Nephron progenitor cell (in vitro differentiated cells): ENCODE data around the gene SELENOO.

Experiments used
- DNase-seq: peaks from one replicate; pipeline ENCODE4 v3.0.0; 2021
- H3K27ac Mint-ChIP-seq: 2 replicates; pipeline ENCODE4 v1.8.0; 2021; ENCODE audit warnings: mild to moderate bottlenecking, moderate library complexity, mixed read lengths
- H3K27me3 Mint-ChIP-seq: 2 replicates; pipeline ENCODE4 v1.8.0; 2021; ENCODE audit warnings: mild to moderate bottlenecking, low read depth, mixed read lengths; ENCODE audit not compliant: poor library complexity
- H3K36me3 Mint-ChIP-seq: 2 replicates; pipeline ENCODE4 v1.8.0; 2021; ENCODE audit warnings: low read depth, mixed read lengths
- H3K4me1 Mint-ChIP-seq: 2 replicates; pipeline ENCODE4 v1.8.0; 2021; ENCODE audit warnings: mixed read lengths
- H3K4me3 Mint-ChIP-seq: 2 replicates; pipeline ENCODE4 v1.8.0; 2021; ENCODE audit warnings: mild to moderate bottlenecking, moderate library complexity, mixed read lengths
- H3K9me3 Mint-ChIP-seq: 2 replicates; pipeline ENCODE4 v1.8.0; 2021; ENCODE audit warnings: mild to moderate bottlenecking, moderate library complexity, mixed read lengths
- TF ChIP-seq, protein P1 (sequence below): fragments of 200-600 bp; sonication (generic); IDR thresholded peaks from 2 replicates; pipeline ENCODE4 v1.5.0; 2021; ENCODE audit warnings: antibody characterized with exemption

SELENOO gene

DNA sequence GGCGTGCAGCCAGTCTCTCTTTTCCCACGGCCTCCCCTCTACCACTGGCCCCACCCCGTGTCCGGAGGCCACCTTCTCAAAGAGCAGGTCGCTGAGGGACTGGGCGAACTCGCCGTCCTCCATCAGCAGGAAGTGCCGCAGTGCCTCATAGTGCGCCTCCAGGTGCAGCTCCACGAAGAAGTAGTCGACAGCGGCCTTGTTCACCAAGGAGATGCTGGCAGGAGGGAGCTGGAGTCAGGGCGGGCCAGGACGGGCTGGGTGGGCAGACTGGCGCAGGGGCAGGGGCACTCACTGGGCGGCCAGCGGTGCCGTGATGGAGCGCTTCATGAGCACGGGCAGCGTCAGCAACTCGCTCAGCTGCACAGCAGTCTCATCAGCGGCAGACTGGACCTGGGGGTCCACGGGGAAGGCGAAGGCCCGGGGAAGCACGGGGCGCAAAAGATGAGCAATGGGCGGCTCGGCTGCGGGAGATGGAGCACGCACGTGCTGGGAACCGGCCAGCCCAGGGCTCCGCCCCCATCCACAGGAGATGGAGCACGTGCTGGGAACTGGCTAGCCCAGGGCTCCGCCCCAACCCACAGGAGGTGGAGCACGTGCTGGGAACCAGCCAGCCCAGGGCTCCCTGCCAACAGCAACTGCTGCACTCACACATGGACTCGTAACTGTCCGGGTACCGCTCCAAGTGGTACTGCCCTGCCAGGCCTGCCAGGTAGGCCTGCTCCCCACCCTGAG lies 18.4 kb downstream of the SELENOO start:
- Mint-ChIP-seq H3K4me1 (peaks cover 4% of the 10 kb centered on the region), H3K27ac (no peak overlapping the region), H3K9me3 (no peaks in the 10 kb centered on the region), H3K27me3 (peaks cover under 1% of the 10 kb centered on the region), H3K4me3 (no peak overlapping the region), H3K36me3 (peaks cover 42% of the 10 kb centered on the region)
- TF ChIP-seq, protein P1, sequence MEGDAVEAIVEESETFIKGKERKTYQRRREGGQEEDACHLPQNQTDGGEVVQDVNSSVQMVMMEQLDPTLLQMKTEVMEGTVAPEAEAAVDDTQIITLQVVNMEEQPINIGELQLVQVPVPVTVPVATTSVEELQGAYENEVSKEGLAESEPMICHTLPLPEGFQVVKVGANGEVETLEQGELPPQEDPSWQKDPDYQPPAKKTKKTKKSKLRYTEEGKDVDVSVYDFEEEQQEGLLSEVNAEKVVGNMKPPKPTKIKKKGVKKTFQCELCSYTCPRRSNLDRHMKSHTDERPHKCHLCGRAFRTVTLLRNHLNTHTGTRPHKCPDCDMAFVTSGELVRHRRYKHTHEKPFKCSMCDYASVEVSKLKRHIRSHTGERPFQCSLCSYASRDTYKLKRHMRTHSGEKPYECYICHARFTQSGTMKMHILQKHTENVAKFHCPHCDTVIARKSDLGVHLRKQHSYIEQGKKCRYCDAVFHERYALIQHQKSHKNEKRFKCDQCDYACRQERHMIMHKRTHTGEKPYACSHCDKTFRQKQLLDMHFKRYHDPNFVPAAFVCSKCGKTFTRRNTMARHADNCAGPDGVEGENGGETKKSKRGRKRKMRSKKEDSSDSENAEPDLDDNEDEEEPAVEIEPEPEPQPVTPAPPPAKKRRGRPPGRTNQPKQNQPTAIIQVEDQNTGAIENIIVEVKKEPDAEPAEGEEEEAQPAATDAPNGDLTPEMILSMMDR: no peak
- DNase-seq: no peak

DNA sequence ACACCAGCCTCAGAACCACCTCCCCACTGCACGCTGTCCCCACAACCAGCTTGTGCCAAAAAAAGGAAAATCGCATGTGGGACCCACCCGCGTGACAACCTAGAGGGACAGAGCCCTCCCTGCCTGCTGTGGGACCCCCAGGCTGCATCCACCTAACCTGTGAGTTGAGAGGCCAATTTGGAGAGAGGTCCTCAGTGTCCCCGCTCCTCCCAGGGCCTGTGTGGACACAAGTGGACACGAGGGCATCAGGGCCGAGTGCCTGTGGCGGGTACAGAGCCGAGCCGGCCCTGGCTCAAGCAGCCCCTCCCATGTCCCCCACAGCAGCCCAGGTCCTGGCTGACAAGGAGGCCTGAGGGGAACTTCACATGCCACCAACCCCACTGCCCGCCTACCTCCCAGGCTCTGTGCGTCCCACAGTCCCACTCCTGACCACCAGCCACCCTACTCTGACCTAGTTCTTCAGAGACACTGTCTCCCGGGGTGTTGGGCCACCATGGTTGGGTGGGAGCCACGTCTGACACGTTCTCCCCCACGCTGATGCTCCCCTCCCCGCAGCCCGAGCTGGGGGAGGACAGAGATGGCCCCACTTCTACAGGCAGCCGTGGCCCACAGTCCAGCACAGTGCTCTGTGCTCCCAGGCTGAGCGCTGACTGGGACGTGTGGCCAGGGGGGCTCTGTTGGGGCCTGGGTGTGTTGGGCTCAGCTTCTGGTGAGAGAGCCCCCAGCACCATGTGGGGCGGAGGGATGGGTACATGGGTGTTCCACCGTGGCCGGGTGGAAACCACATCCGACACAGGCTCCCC lies 19.2 kb downstream of the SELENOO start:
- TF ChIP-seq, protein P1: no peak
- H3K9me3 Mint-ChIP-seq: no peaks in the 10 kb centered on the region
- peaks cover 3% of the 10 kb centered on the region for H3K27me3 Mint-ChIP-seq
- no peak for DNase-seq
- peaks cover 37% of the 10 kb centered on the region for H3K36me3 Mint-ChIP-seq
- peaks cover 5% of the 10 kb centered on the region for H3K4me1 Mint-ChIP-seq
- H3K4me3 Mint-ChIP-seq: no peak overlapping the region
- no peak overlapping the region for H3K27ac Mint-ChIP-seq

DNA sequence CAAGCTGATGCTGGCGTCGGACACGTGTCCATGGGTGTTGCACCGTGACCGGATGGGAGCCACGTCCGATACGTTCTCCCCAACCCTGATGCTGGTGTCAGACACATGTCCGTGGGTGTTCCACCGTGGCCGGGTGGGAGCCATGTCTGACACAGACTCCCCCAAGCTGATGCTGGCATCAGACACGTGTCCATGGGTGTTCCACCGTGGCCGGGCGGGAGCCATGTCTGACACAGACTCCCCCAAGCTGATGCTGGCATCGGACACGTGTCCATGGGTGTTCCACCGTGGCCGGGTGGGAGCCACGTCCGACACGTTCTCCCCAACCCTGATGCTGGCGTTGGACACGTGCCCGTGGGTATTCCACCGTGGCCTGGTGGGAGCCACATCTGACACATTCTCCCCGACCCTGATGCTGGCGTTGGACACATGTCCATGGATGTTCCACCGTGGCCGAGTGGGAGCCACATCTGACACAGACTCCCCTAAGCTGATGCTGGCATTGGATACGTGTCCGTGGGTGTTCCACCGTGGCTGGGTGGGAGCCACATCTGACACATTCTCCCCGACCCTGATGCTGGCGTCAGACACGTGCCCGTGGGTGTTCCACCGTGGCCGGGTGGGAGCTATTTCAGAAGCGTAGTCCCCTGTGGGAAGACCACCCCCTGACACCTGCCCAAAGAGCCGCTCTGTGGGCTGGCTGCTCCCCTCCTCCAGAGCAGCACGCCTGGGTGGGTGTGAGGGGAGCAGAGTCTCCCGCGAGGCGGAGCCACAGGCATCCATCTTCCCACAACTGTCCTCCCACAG lies 20.0 kb downstream of the SELENOO start:
- Mint-ChIP-seq H3K36me3 (peaks cover 33% of the 10 kb centered on the region), H3K27me3 (peaks cover 7% of the 10 kb centered on the region), H3K4me3 (no peak overlapping the region), H3K27ac (no peak overlapping the region), H3K9me3 (no peaks in the 10 kb centered on the region), H3K4me1 (peaks cover 5% of the 10 kb centered on the region)
- no peak for DNase-seq
- TF ChIP-seq, protein P1: no peak

DNA sequence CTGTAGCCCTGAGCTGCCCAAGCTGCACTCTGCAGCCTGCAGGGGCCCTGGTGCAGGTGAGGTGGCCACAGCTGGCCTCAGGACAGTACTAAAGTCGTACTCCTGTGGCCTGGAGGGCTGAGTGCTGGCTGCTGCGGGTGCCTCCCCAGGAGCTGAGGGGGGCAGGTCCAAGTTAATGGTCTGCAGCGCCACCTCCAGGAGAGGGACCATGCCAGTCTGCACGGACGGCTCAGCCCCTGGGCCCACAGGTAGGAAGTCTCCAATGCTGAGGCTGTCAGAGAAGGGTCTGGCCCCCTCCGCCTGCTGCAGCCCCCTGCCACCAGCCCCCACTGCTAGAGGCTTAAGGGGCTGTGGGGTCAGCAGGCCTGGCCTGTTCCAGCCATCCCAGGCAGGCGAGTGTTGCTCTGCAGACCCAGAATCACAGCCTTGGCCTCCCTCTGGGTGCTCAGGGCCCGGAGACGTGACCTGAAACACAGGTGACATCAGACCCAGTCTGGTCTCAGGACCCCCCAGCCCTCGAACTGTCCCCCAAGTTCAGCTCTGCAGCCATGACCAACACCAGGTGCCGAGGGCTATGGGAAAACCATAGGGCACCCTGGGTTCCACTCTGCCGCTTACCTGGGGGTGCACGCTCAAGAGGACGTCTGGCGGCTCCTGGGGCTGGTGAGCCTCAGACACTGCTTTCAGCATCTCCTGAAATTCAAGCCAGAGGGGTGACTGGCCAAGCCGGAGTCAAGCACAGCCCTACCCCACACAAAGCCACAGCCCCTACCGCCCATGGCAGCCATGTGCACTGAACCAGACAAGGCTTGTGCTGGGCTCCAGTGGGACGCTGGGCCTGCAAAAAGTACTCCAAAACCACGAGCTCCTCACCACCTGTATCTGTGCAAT lies 20.8 kb downstream of the SELENOO start:
- peaks cover 5% of the 10 kb centered on the region for H3K4me1 Mint-ChIP-seq
- DNase-seq: no peak
- TF ChIP-seq, protein P1: no peak
- peaks cover 7% of the 10 kb centered on the region for H3K27me3 Mint-ChIP-seq
- no peaks in the 10 kb centered on the region for H3K9me3 Mint-ChIP-seq
- no peak overlapping the region for H3K27ac Mint-ChIP-seq
- H3K36me3 Mint-ChIP-seq: peaks cover 28% of the 10 kb centered on the region
- no peak overlapping the region for H3K4me3 Mint-ChIP-seq

DNA sequence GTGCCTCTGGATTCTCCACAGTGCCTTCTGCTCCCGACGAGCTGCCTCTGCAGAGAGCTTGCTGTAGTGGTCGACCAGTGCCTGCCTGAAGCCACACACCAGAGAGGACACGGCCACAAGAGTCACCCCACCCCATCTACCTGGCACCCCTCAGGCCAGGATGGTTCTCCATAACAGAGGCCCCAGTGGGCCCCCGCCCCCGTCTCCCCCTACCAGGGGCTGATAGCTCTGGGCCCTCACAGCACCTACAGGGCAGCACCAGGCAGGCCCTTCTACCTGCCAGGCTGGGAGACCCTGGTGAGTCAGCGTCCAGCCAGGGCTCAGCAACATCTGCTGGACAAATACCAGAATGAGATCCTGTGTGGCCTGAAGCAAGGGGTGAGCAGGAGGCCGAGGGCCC lies 21.7 kb downstream of the SELENOO start:
- peaks cover 28% of the 10 kb centered on the region for H3K36me3 Mint-ChIP-seq
- peaks cover 5% of the 10 kb centered on the region for H3K4me1 Mint-ChIP-seq

More for the DNA sequence above, 21.7 kb downstream of the SELENOO start:
- no peaks in the 10 kb centered on the region for H3K9me3 Mint-ChIP-seq
- DNase-seq: no peak
- no peak overlapping the region for H3K27ac Mint-ChIP-seq
- TF ChIP-seq, protein P1: no peak
- H3K27me3 Mint-ChIP-seq: peaks cover 7% of the 10 kb centered on the region
- no peak overlapping the region for H3K4me3 Mint-ChIP-seq
